ENCODE data around the gene FAM200C. TPM values are rescaled to one million over a fixed set of nuclear protein-coding genes. Genes with fewer than 3 reads are reported as not detected.
A peak's percentile ranks its signal among the peaks of the same experiment; 100 is the strongest.

Gene FAM200C
- total RNA-seq, 1 experiment from 2014 or later = 10.5 TPM

DNA sequence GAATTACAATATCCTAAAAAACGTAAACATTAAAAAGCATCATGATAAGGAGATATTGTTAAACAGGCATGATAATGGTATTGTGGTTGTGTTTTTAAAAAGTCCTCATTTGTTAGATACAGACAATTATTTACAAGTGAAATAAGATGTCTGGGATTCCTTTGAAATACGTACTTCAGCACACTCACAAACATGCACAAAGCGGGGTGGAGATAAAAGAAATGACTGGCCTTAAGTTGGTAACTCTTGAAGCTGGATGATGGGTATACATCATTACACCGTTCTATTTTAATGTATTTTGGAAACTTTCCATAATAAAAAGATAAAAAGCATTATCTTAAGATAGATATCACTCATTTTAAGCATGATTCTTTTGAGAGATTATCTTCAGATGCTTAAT lies 1.0 kb downstream of the FAM200C start:
- Histone ChIP-seq H3K36me3 (ENCODE audit: low read depth) (0 out of 2 replicates have a peak, but pooled peaks cover 4% of the 10 kb centered on the region), H3K4me3 (peak overlapping the region; percentile 60), H2AFZ (peak overlapping the region; percentile 82), H3K4me2 (peak overlapping the region; percentile 74), H4K20me1 (ENCODE audit: insufficient read depth) (no peaks in the 10 kb centered on the region), H3K27me3 (ENCODE audit: insufficient read depth, low read depth) (no peaks in the 10 kb centered on the region), H3K27ac (no peak overlapping the region), H3K9me3 (ENCODE audit: insufficient read depth, low read depth) (no peaks in the 10 kb centered on the region), H3F3A (ENCODE audit: insufficient read depth, low read depth) (peaks cover 19% of the 10 kb centered on the region; the same call in 1 of the 2 replicates), H3K79me2 (ENCODE audit: low read depth) (peaks cover 25% of the 10 kb centered on the region), H3K4me1 (replicated peaks; ENCODE audit: insufficient read depth) (peaks cover 11% of the 10 kb centered on the region), H3K9me2 (ENCODE audit: insufficient read depth) (no peaks in the 10 kb centered on the region)
- intact Hi-C loops (cut with micrococcal nuclease; ENCODE audit: unreplicated experiment) = loop anchor here (5.0 to 10.0 kb wide), 3 partner anchors 954 to 1237 kb away; no protein-coding TSS in a partner anchor
- no TSS peak for BruUV-seq (replicated peaks)
- CTCF ChIA-PET = interaction anchor here (0.5 kb wide), 1 partner anchor 108 kb away, joined by 9 read pairs; no protein-coding TSS in a partner anchor
- POLR2A ChIA-PET (ENCODE audit: unreplicated experiment) = no interaction called here
- TF ChIP-seq, protein P1, sequence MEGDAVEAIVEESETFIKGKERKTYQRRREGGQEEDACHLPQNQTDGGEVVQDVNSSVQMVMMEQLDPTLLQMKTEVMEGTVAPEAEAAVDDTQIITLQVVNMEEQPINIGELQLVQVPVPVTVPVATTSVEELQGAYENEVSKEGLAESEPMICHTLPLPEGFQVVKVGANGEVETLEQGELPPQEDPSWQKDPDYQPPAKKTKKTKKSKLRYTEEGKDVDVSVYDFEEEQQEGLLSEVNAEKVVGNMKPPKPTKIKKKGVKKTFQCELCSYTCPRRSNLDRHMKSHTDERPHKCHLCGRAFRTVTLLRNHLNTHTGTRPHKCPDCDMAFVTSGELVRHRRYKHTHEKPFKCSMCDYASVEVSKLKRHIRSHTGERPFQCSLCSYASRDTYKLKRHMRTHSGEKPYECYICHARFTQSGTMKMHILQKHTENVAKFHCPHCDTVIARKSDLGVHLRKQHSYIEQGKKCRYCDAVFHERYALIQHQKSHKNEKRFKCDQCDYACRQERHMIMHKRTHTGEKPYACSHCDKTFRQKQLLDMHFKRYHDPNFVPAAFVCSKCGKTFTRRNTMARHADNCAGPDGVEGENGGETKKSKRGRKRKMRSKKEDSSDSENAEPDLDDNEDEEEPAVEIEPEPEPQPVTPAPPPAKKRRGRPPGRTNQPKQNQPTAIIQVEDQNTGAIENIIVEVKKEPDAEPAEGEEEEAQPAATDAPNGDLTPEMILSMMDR (conservative IDR thresholded peaks at IDR 0.05) = no peak
- no peak for TF ChIP-seq EZH2 (IDR thresholded peaks at IDR 0.05; ENCODE audit: low read depth)
- no peak for DNase-seq

DNA sequence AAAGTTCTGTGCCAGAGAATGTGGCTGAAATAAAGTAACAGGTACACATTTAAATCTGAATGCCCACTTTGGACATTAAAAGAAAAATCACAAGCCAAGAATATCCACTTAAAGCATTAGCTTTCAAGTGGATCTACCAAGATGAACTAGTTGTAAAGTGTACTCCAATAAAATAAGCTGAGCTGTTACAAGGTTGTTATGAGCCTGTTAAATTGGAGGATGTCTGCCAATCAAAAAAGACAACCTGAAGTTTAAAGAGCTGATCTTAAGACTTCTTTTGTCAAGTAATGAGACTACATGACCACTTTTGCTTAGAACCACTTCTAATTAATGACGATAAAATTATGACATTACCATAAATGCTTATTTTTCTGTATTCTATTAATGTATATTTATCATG lies 2.4 kb downstream of the FAM200C start:
- no peaks in the 10 kb centered on the region for H3K27me3 ChIP-seq (ENCODE audit: insufficient read depth, low read depth)
- no peak overlapping the region for H2AFZ ChIP-seq
- no peak overlapping the region for H3K27ac ChIP-seq
- no peak for DNase-seq
- ChIA-PET POLR2A (ENCODE audit: unreplicated experiment) (no interaction called here), CTCF (no interaction called here)
- peaks cover 25% of the 10 kb centered on the region for H3K79me2 ChIP-seq (ENCODE audit: low read depth)
- 0 out of 2 replicates have a peak, but pooled peaks cover 4% of the 10 kb centered on the region for H3K36me3 ChIP-seq (ENCODE audit: low read depth)
- peaks cover 19% of the 10 kb centered on the region; the same call in 1 of the 2 replicates for H3F3A ChIP-seq (ENCODE audit: insufficient read depth, low read depth)
- intact Hi-C loops (cut with micrococcal nuclease; ENCODE audit: unreplicated experiment) = loop anchor here (5.0 to 10.0 kb wide), 3 partner anchors 953 to 1235 kb away; no protein-coding TSS in a partner anchor
- H3K9me2 ChIP-seq (ENCODE audit: insufficient read depth) = no peaks in the 10 kb centered on the region
- H3K4me2 ChIP-seq = no peak overlapping the region
- no TSS peak for BruUV-seq (replicated peaks)
- no peaks in the 10 kb centered on the region for H4K20me1 ChIP-seq (ENCODE audit: insufficient read depth)
- peaks cover 11% of the 10 kb centered on the region for H3K4me1 ChIP-seq (replicated peaks; ENCODE audit: insufficient read depth)
- no peak for TF ChIP-seq EZH2 (IDR thresholded peaks at IDR 0.05; ENCODE audit: low read depth)
- TF ChIP-seq, protein P1 (conservative IDR thresholded peaks at IDR 0.05) = no peak
- no peaks in the 10 kb centered on the region for H3K9me3 ChIP-seq (ENCODE audit: insufficient read depth, low read depth)
- no peak overlapping the region for H3K4me3 ChIP-seq

DNA sequence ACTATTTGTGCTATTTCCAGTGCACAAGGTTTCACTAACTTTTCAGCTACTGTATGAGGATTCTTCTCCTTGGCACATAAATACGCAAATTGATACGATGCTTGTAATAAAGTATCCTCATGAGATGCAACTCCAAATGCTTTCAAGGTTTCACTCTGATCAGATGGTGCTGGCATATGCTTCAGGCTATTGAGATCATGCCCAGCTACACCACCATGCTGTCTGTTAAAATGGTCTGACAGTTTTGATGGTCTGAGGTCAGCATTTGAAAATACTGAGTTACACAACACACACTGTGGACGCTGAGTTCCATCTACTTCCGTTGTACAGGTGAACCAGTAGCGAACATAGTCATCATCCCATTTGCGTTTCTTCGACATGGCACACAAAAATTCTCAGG lies 4.7 kb downstream of the FAM200C start:
- CTCF ChIA-PET = no interaction called here

More for the DNA sequence above, 4.7 kb downstream of the FAM200C start:
- no peak overlapping the region for H3K27ac ChIP-seq
- H3F3A ChIP-seq (ENCODE audit: insufficient read depth, low read depth) = no peaks in the 10 kb centered on the region
- H3K4me3 ChIP-seq = no peak overlapping the region
- H3K27me3 ChIP-seq (ENCODE audit: insufficient read depth, low read depth) = no peaks in the 10 kb centered on the region
- POLR2A ChIA-PET (ENCODE audit: unreplicated experiment) = interaction anchor here (0.6 kb wide), 1 partner anchor 1058 kb away, joined by 3 read pairs; no protein-coding TSS in a partner anchor
- no peak for DNase-seq
- H3K4me2 ChIP-seq = no peak overlapping the region
- H3K9me2 ChIP-seq (ENCODE audit: insufficient read depth) = no peaks in the 10 kb centered on the region
- no peaks in the 10 kb centered on the region for H3K9me3 ChIP-seq (ENCODE audit: insufficient read depth, low read depth)
- H4K20me1 ChIP-seq (ENCODE audit: insufficient read depth) = no peaks in the 10 kb centered on the region
- H3K4me1 ChIP-seq (replicated peaks; ENCODE audit: insufficient read depth) = peaks cover 11% of the 10 kb centered on the region
- TF ChIP-seq, protein P1 (conservative IDR thresholded peaks at IDR 0.05) = no peak
- no peak for TF ChIP-seq EZH2 (IDR thresholded peaks at IDR 0.05; ENCODE audit: low read depth)
- no peak overlapping the region for H2AFZ ChIP-seq
- no peaks in the 10 kb centered on the region for H3K36me3 ChIP-seq (ENCODE audit: low read depth)
- no TSS peak for BruUV-seq (replicated peaks)
- peaks cover 25% of the 10 kb centered on the region for H3K79me2 ChIP-seq (ENCODE audit: low read depth)
- intact Hi-C loops (cut with micrococcal nuclease; ENCODE audit: unreplicated experiment) = loop anchor here (5.0 to 10.0 kb wide), 3 partner anchors 950 to 1233 kb away; no protein-coding TSS in a partner anchor

Measured in PC-9 (cell line).